ENCODE data around the gene ZEB1.

The ZEB1 gene

GRCh38 chr10:31457858-31458257 is 138.8 kb downstream of the ZEB1 start:
- TF ChIP-seq, protein P1, sequence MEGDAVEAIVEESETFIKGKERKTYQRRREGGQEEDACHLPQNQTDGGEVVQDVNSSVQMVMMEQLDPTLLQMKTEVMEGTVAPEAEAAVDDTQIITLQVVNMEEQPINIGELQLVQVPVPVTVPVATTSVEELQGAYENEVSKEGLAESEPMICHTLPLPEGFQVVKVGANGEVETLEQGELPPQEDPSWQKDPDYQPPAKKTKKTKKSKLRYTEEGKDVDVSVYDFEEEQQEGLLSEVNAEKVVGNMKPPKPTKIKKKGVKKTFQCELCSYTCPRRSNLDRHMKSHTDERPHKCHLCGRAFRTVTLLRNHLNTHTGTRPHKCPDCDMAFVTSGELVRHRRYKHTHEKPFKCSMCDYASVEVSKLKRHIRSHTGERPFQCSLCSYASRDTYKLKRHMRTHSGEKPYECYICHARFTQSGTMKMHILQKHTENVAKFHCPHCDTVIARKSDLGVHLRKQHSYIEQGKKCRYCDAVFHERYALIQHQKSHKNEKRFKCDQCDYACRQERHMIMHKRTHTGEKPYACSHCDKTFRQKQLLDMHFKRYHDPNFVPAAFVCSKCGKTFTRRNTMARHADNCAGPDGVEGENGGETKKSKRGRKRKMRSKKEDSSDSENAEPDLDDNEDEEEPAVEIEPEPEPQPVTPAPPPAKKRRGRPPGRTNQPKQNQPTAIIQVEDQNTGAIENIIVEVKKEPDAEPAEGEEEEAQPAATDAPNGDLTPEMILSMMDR (IDR thresholded peaks at IDR 0.05; ENCODE audit: insufficient read depth, low read length, poor library complexity, severe bottlenecking) = no peak
- no peak for TF ChIP-seq EZH2phosphoT487 (conservative IDR thresholded peaks at IDR 0.05; ENCODE audit: low read length)
- H3K4me2 ChIP-seq (ENCODE audit: low read depth, low read length, poor library complexity, severe bottlenecking) = no peak overlapping the region

GRCh38 chr10:31458974-31459373 is 140.0 kb downstream of the ZEB1 start:
- TF ChIP-seq EZH2phosphoT487 (conservative IDR thresholded peaks at IDR 0.05; ENCODE audit: low read length) = no peak
- TF ChIP-seq, protein P1 (IDR thresholded peaks at IDR 0.05; ENCODE audit: insufficient read depth, low read length, poor library complexity, severe bottlenecking) = no peak
- Histone ChIP-seq H3K9ac (ENCODE audit: low read length) (no peak overlapping the region), H3K79me2 (ENCODE audit: insufficient read depth, low read length) (peaks cover 9% of the 10 kb centered on the region), H2AFZ (ENCODE audit: low read depth, low read length, severe bottlenecking) (no peak overlapping the region), H3K36me3 (ENCODE audit: low read length) (peaks cover 33% of the 10 kb centered on the region), H3K27me3 (ENCODE audit: low read length) (no peaks in the 10 kb centered on the region), H4K20me1 (ENCODE audit: low read depth, low read length) (no peaks in the 10 kb centered on the region), H3F3A (ENCODE audit: insufficient read depth) (no peaks in the 10 kb centered on the region), H3K4me3 (ENCODE audit: insufficient read depth, low read length, poor library complexity, severe bottlenecking) (no peak overlapping the region), H3K4me2 (ENCODE audit: low read depth, low read length, poor library complexity, severe bottlenecking) (no peak overlapping the region), H3K9me3 (ENCODE audit: insufficient read depth, low read length) (peaks cover 8% of the 10 kb centered on the region; the same call in 1 of the 2 replicates), H3K27ac (ENCODE audit: low read depth, low read length) (no peak overlapping the region), H3K9me2 (replicated peaks; ENCODE audit: insufficient read depth, low read length) (no peaks in the 10 kb centered on the region)

More at GRCh38 chr10:31457858-31458257, 138.8 kb downstream of the ZEB1 start:
- Histone ChIP-seq H3K27me3 (ENCODE audit: low read length) (no peaks in the 10 kb centered on the region), H3F3A (ENCODE audit: insufficient read depth) (no peaks in the 10 kb centered on the region), H2AFZ (ENCODE audit: low read depth, low read length, severe bottlenecking) (no peak overlapping the region), H3K9me3 (ENCODE audit: insufficient read depth, low read length) (no peaks in the 10 kb centered on the region), H3K36me3 (ENCODE audit: low read length) (peaks cover 21% of the 10 kb centered on the region), H3K9me2 (replicated peaks; ENCODE audit: insufficient read depth, low read length) (no peaks in the 10 kb centered on the region), H3K9ac (ENCODE audit: low read length) (no peak overlapping the region), H3K79me2 (ENCODE audit: insufficient read depth, low read length) (peaks cover 15% of the 10 kb centered on the region), H3K4me3 (ENCODE audit: insufficient read depth, low read length, poor library complexity, severe bottlenecking) (no peak overlapping the region), H4K20me1 (ENCODE audit: low read depth, low read length) (no peaks in the 10 kb centered on the region), H3K27ac (ENCODE audit: low read depth, low read length) (no peak overlapping the region)

GRCh38 chr10:31460242-31460641 is 141.2 kb downstream of the ZEB1 start:
- no peak overlapping the region for H3K4me3 ChIP-seq (ENCODE audit: insufficient read depth, low read length, poor library complexity, severe bottlenecking)
- H4K20me1 ChIP-seq (ENCODE audit: low read depth, low read length) = no peaks in the 10 kb centered on the region
- no peaks in the 10 kb centered on the region for H3K9me2 ChIP-seq (replicated peaks; ENCODE audit: insufficient read depth, low read length)
- no peaks in the 10 kb centered on the region for H3K27me3 ChIP-seq (ENCODE audit: low read length)
- H3K36me3 ChIP-seq (ENCODE audit: low read length) = peaks cover 44% of the 10 kb centered on the region
- H2AFZ ChIP-seq (ENCODE audit: low read depth, low read length, severe bottlenecking) = no peak overlapping the region
- H3K79me2 ChIP-seq (ENCODE audit: insufficient read depth, low read length) = peaks cover 9% of the 10 kb centered on the region
- H3K9me3 ChIP-seq (ENCODE audit: insufficient read depth, low read length) = peaks cover 8% of the 10 kb centered on the region; the same call in 1 of the 2 replicates
- H3K27ac ChIP-seq (ENCODE audit: low read depth, low read length) = no peak overlapping the region
- no peaks in the 10 kb centered on the region for H3F3A ChIP-seq (ENCODE audit: insufficient read depth)
- no peak overlapping the region for H3K9ac ChIP-seq (ENCODE audit: low read length)
- no peak for TF ChIP-seq EZH2phosphoT487 (conservative IDR thresholded peaks at IDR 0.05; ENCODE audit: low read length)
- TF ChIP-seq, protein P1 (IDR thresholded peaks at IDR 0.05; ENCODE audit: insufficient read depth, low read length, poor library complexity, severe bottlenecking) = no peak
- no peak overlapping the region for H3K4me2 ChIP-seq (ENCODE audit: low read depth, low read length, poor library complexity, severe bottlenecking)
